Dedifferentiated amniotic fluid mesenchymal stem cell (primary cell): ENCODE results near the gene TADA2B.

Experiments
- DNase-seq: peaks from one replicate; pipeline ENCODE4 v3.0.0-alpha.2; 2016; ENCODE audit errors: extremely low spot score

The TADA2B gene

GRCh38 chr4:7040765-7041164 is 2.4 kb upstream of the TADA2B start:
- no peak for DNase-seq

- no peak for DNase-seq
Observed at GRCh38 chr4:7041246-7041645, 1.9 kb upstream of the TADA2B start.

- DNase-seq = no peak
Observed at GRCh38 chr4:7041801-7042502, 1.2 kb upstream of the TADA2B start.

GRCh38 chr4:7042503-7043283 is 479 bp upstream of the TADA2B start:
- DNase-seq = peak; percentile 97

DNA sequence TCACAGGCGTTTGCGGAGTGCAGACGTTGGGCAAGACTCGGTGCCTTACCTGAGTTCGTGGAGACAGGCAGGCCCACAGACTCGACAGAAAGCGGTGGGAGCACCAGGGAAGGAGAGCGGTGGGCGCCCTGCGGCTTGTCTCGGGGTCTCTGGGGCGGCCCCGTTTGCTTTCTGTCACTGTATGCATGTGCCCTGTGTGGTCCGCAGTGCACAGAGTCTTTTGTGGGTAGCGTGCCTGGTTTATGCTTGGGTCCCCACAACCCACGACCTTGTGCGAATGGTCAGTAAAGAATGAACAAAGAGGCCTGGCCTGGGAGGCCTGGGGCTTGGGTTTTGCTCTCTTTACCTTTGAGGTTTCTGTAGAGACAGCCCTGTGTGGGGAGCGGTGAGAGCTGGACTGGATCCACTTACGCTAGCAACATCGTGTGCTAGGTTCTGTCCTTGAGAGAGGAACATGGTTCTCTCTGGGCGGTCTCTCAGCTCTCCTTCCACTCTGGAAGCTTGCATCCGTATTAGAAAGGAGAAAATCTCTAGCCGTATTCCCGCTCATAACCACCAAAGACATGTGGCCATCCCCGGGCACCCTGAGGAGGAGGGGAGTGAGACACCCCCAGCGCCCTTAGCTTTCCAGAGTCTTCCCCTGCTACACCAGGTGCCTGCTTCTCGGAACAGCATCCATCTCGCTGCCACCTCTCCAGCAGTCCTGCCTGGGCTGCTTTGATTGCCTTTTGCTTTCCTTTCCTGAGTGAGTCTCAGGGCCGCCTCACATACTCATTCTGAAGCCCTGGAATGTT is 1.2 kb downstream of the TADA2B start:
- no peak for DNase-seq

GRCh38 chr4:7045553-7045952 is 2.4 kb downstream of the TADA2B start:
- no peak for DNase-seq

- no peak for DNase-seq
Observed at GRCh38 chr4:7045961-7046921, 3.1 kb downstream of the TADA2B start.

DNA sequence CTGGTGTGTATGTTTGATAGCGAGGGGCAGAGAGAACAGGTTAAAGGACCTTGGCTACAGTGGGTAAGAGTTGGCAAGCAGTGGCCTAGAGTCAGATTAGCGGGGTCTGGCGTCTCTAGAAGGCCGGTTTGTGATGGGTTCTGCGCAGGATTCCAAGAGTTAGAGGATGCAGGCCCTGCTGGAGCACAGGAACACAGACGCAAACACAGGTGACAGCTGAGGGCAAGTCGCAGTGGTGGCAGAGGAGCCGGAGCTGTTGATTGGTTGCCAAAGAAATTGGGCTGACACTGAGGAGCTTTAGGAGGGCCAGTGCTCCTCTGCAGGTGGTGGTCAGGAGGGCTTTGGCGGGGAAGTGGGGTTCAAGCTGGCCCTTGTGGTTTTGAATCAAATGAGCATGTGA is 3.8 kb downstream of the TADA2B start:
- no peak for DNase-seq

- no peak for DNase-seq
Observed at GRCh38 chr4:7048642-7049041, 5.5 kb downstream of the TADA2B start.

- DNase-seq = no peak
Observed at GRCh38 chr4:7049295-7049694, 6.1 kb downstream of the TADA2B start.

DNA sequence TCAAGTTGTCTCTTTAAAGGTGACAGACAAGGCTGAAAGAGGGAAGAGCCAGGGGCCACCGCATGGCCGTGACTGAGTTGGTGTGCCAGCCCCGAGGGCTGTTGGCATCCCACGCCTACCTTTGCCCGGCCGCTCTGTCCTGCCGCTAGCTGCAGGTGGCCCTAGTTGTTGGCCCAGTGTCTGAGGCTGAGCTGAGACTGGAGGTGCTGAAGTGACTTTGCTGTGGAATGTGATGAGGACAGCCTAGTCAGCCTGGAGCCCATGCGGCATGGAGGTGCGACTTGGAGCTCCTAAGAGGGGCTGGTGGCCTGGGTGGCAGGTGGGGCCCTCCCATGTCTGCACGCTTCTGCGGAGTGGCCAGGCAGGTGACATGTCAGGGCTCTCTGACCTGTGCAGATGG is 6.6 kb downstream of the TADA2B start:
- DNase-seq = no peak

DNA sequence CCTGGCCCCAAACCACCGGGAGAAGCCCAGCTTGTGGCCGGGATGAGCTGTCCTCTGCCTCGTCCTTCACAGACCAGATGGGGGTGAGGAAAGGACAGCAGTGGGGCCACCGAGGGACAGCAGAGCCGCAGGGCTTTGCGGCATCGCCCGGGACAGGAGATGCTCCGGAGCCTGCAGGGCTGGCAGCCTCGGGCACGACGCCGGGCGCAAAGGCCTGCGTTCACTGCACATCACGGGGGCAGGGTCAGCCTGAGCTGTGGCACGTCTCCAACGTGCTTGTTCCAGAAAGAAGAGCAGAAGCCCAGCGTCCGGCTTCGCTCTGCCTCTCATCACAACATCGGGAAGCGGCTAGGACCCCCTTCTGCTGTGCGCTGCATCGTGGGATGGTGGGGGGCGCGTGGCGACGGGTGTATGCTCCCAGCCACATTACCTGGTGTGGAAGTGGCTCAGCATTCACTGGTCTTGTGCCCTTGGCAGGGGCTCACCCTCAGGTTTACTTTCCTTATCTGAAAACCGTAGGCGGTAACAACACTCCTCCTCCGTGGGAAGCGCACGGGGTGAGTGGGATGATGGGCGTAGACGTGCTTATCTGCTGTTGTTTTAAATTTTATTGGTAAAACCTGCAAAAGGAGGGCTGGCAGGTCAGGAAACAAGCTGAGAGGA is 7.4 kb downstream of the TADA2B start:
- no peak for DNase-seq

DNA sequence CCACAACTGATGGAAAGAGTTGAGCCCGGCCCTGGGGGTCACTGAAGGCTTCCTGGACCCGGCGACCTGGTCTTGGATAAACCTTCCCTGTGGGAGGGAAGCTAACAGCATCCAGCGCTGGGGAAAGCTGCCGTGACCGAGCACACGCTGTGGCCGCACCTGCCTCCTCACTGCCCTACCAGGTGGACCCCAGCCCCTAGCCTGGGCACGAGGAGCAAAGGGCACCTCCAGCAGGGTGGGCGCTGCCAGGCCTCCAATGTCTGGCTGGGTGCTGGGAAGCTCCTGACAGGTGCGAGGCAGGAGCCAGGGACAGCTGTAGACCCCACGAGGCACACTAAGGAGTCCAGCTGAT is 7.9 kb downstream of the TADA2B start:
- DNase-seq = no peak

GRCh38 chr4:7051905-7052304 is 8.7 kb downstream of the TADA2B start:
- DNase-seq = no peak

GRCh38 chr4:7052313-7052712 is 9.1 kb downstream of the TADA2B start:
- no peak for DNase-seq

- no peak for DNase-seq
Observed at GRCh38 chr4:7052923-7053715, 9.9 kb downstream of the TADA2B start.

GRCh38 chr4:7054106-7054880 is 11.1 kb downstream of the TADA2B start:
- no peak for DNase-seq

DNA sequence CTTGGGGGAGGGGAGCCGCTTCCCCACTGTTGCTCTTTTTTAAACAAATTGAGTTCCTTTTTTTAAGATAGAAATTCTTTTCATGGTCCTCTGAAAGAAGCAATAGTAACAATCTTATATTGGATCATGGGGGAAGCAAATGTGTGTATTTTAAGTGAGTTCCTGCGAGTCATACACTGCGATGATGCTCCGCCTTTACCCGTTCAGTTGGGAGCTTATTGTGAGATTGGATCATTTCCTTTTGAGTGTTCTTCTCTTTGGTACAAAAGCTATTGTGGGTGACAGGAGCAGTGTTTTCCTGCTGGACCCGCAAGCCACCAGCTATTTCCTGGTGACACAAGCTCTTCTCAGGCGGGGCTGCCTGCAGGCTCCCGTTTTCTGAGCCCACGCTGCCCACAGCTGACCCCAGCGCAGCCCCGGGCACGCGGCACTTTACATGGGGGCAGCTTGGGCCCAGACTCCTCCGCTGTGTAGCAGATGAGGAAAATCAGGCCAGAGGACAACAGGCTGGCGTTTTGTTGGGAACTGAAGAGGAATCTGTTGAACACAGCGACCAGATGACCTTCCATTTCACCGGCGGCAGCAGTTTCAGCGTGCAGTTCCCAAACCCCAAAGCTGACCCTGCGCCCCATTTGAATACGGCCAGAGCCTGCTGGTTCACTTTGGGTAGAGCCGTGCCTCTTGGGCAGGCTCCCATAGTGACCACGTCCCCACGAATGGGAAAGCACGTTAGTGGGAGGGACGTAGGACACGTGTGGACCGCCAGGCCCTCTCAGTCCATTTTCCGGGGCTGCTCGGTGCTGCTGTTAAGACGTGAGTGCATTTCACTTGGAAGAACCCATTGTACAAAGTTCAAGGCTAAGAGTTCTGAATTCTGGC is 12.2 kb downstream of the TADA2B start:
- no peak for DNase-seq

DNA sequence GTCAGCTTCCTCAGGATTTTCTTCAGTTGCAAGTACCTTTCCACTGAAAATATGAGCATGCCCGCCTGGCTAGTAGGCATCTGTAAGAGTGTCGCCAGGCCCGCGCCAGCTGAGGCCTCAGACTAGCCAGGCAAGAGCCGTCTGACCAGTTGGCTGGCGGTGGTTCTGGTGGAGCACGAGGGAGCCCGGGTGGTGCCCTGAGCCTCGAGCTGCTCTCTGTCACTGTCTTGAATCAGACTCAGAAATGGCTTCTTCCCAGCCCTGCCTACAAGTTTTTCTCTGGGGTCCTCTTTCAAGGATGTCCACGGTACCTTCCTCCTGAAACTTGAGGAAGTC is 12.8 kb downstream of the TADA2B start:
- no peak for DNase-seq
